GM21717 (cell line): ENCODE measurements around the gene ZNRF3.

Experiments used
- ATAC-seq: cut with Tn5 transposase; IDR thresholded peaks from one replicate; pipeline ENCODE4 v1.9.1; 2021; ENCODE audit warnings: mild to moderate bottlenecking, moderate library complexity; ENCODE audit not compliant: unreplicated experiment

Gene ZNRF3

DNA sequence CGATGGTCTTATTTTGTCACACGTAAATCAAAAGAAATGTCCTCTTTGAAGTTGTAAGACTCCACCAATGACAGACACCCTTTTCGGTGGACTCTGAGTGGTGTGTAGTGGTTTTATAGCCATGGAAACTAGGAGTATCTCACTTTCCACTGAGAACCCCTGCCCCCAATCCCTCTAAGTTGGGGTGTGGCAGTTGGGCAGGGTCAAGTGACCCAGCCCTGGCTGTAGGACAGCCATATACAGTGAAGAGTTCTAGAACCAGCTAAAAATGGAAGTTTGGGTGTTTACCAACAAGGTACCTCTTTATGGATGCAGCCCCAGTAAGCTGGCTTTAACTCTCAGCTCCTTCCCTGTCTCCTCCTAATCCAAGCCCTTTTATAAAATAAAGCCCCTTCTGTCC is 173.1 kb downstream of the ZNRF3 start:
- ATAC-seq = no peak

DNA sequence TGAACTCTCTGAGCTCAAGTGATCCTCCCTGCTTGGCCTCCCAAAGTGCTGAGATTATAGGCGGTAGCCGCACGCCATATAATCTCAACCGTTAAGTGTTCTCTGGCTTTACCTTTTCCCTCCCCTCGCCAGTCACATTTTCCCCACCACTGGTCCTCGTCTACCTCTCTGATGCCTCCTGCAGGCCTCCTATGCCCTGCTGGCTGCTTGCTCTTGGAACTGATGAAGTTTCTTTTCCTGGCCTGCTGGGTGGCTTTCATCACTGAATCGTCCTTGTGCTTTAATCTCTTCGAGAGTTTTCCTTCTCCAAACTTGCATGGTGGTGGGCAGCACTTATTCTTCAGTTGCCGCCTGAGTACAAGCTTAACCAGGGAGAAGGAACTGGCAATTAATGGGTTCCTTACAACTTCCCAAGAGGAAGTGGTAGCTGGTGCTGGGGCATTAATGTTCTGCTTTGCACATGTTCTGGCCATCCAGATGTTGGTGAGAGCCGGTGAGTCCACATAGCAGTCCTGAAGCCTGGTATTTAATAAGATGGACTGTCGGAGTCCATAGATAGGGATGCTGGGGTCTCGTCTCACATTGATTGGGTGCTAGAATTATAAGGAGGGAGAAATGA is 177.0 kb downstream of the ZNRF3 start:
- ATAC-seq = no peak

DNA sequence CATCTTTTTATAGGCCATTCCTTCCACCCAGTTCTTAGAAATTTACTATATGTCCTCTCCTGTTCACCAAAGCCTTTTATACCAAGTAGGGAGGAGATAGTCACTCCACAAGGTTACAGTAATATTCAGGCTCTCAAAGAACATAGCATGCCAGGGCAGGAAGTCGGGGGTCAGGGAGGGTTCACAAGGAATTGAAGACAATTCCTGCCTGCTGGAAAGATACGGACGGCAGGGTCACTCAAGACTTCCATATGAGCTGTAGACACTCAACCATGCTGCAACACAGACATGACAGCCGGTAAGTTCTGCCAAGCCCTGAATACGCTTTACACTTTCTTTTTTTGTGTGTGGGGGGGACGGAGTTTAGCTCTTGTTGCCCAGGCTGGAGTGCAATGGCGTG is 177.6 kb downstream of the ZNRF3 start:
- no peak for ATAC-seq

DNA sequence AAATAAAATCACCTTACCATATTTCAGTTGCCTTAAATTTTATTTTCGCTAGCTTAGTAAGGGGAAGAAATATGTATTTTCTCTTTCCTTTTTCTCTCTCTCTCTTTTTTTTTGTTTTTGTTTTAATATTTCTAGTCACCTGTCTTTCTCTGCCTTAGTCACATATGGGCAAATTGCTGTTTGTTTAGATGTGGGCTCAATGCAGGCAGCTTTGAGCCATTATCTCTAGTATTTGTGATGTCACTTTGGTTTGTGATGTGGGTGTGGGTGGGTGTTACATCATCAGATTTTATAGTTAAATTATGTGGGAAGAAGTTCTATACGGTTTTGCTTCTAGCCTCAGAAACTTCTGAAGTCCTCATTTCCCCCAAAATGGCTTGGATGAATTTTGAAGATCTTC is 178.4 kb downstream of the ZNRF3 start, which contains the start of gene C22orf31:
Gene C22orf31, minus strand, starts transcription at position 59 of the 400 bp plus-strand sequence. Its CDS starts 39 bp downstream, at position 20.
- ATAC-seq = no peak

DNA sequence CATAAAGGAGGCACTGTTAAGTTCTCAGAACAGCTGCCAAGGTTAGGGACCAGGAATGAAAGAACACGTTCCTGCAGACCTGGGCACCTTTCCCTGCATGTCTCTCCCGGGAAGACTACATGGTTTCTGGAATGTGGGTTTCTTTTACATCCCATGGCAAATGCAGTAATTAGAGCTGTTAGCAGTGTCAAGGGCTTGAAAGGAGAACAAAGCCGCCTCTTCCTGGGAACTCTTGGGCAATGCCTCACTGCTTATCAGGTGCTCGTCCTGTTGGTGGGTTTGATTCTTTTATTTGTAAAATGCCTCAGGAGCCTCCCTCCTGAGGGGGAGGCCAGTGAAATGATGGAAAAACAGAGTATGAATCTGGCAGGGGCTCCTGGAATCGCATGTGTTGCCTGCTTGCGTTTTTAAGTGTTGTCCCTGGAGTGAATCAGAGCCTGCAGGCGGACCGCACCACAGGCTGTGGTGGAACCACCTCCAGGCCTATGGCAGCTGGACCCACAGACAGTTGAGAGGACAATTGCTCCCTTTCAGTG is 179.0 kb downstream of the ZNRF3 start:
- no peak for ATAC-seq

DNA sequence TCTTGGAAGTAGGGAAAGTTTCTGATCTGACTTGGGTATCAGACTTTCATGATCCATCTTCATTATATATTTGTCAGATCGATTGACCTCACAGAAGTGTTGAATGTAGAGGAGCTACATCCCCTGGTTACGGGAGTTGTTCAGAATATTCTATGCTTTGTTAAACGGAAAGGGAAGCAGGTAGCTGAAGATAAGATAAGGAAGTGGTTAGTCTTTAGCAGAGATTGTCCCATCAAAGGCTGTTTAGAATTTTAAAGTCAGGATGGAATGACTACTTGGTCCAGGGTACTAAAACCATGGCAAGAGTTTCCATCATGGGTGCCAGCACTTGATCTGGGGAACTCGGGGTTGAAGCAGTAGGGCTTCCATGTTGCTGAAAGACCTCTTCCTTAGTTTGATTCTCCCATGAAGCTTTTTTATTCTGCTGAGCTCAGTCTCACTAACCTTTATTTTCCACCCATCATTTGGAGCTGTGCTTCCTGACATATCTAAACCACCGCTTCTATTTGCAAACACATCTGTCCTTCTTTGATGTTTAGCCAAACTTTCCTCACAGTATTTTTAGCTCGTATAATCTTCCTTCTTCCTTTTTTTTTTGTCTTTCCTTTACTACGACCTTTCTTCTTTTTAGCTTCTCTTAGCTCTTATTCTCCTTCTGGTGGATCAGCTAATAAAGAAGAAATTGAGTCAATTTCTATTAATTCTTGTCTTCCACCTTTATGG is 182.3 kb downstream of the ZNRF3 start:
- no peak for ATAC-seq

DNA sequence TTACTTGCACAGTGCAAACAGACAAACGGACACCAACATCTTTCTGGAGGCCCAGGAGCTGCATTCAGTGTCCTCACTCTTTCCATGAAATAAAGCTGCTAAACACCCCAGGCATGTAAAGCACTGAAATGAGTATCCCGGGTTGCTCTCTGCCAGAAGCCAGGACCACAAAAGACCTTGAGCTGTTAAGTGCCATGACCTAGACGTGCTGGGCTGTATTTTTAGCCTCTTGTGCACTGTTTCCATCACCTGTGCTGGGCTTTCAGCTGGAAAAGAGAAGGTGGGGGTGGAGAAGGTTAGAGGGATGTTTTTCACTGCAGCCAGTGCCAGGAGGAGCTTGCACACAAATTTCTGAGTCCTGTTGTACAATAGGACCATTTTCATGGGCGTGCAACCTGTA is 186.1 kb downstream of the ZNRF3 start:
- no peak for ATAC-seq

DNA sequence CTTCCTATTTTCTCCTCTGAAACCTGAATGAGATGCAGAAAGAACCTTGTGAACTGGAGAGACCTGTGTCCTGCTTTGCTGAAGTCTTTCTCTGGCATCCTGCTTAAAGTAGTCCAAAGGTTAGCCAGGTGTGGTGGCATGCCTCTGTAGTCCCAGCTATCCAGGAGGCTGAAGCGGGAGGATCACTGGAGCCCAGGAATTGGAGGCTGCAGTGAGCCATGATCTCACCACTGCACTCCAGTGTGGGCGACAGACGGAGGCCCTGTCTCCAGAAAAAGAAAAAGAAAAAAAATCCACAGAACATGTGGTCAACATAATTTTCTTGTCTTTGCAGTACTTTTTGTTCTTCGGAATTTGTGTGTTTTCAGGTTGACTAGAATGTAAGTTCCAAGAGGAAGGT is 187.1 kb downstream of the ZNRF3 start:
- ATAC-seq = no peak

DNA sequence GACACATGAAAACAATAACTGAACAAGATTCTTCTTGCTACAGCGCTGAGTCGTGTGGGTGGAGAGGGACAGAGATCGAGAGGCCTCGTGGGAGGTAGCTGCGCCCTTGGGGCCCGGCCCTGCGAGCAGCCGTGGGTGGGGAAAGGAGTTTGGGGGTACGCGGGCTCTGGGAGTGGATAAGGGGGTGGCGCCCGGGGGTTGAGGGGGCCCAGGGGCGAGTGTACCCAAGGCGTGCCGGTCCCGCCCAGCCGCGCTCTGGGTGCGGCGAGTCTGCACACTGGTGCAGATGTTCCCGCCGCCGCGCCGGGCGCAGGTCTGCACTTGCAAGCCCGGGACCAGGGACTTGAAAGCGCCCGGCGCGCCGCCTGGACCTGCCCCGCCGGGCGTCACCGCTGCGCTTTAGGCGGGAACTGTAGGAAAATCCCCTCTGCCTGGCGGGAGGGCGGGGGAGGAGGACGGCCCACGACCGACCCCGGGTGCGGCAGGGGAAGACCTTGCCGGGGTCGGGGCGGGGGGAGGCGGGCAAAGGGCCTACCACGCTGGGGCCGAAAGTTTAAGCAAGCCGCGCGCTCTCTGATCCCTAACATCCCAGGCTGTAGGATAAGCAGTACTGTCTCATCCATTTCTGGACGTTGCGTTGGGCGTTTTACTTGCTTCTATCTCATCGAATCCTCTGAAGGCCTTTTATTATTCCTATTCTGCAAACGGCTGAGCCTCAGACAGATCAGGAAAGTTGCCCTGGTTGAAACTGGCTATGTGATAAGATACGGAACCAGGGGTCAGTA is 188.1 kb downstream of the ZNRF3 start:
- ATAC-seq = no peak

DNA sequence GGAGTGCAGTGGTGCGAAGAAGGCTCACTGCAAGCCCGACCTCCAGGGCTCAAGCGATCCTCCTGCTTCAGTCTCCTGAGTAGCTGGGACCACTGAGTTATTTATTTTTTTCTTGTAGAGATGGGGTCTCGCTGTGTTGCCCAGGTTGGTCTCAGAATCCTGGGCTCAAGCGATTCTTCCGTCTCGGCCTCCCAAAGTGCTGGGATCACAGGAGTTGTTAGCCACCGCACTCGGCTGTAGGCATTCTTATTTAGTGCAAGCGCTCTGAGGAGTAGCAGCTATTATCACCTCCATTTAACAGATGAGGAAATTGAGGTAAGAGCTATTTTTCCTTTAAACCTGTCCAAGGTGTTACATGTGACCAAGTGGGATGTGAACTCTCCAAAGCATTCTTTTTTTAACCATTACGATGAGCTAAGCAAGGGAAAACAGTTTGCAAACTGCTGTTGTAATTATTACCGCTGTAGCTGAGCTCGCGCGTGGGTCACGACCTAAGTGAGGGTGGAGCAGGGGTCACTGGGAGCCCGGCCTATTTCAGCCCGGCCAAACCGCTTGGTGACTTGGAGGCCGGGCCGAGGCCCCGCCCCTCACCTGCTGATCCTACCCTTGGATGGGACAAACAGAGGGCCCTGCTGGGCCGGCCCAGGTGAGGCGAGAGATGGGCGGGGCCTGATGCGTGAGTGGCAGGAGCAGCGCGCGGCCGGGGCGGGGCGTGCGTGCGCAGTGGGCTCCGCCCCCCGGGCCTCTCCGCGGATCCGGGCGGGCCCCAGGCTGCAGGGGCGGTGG is 189.0 kb downstream of the ZNRF3 start:
- peak; percentile 82 for ATAC-seq

DNA sequence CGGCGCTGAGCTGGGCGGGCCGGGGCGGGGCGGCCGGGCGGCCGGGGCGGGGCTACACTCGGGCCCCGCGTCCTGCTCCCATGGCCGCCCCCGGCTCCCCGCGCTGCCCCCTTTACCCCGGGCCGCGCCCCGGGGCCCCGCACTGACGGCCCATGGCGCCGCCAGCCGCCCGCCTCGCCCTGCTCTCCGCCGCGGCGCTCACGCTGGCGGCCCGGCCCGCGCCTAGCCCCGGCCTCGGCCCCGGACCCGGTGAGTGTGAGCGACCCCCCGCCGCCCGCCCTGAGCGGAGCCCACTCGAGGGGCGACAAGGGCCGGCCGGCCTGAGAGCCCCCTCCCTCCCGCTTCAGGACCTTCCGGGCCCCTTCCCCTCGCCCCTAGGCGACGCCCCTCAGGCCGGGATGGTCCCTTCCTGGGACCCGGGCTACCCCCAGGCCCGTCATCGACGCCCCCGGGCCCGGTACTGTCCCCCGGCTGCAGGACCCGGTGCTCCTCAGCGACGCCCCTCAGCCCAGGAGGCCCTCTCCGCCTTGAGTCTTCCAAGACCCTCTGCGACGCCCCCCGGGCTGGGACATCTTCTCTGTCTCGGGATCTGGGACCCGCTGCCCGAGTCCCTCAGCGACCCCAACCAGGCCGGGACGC is 189.7 kb downstream of the ZNRF3 start, which contains the start of gene KREMEN1:
Gene KREMEN1, plus strand, starts transcription at position 57 of the 639 bp plus-strand sequence. Its CDS starts 96 bp downstream, at position 153.
- ATAC-seq = no peak

DNA sequence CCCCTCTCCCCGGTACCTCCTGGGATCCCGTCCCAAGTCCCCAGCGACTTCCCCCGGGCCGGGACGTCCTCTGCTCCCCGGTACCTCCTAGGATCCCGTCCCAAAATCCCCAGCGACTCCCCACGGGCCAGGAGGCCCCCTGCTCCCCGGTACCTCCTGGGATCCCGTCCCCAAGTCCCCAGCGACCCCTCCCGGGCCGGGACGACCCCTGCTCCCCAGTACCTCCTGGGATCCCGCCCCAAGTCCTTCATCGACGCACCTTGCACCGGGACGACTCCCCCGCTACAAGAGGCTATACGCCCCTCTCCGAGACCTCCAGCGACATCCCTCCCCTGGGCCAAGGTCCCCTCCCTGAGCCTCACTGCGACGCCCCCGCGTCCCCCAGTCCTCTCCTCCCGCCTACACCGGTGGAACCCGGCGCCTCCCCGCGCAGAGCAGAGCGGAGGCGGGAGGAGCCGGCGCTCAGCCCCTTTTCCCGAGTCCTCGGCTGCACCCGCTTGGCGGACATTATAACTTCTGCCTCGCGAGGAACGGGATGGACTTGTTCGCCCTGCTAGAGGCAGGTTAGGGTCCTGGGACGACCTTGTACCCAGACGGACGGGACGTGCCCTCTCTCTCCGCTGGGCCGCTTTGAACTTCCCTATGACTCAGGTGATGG is 190.4 kb downstream of the ZNRF3 start:
- no peak for ATAC-seq

DNA sequence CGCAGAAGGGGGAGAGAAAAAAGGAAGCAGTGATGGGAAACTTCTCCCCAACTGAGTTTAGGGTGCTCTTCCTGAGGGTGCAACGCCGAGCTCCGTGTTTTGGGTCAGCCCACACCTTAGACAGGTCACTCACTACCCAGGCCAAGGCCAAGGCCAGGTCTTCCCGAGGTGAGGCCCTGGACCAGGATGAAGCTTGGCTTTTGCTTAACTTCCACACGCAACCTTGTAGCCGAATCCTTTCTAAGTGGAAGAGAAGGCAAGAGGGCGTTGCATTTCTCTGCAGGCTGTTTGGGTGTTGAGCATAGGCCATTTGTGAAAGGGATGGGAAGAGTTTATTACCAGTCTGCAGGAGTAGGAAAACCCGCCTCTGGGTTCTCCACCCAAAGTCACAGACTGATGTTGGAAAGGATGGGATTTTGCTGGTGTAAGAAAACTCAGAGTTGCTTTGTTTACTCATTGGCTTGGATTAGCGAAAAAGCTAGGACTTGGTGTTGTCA is 191.0 kb downstream of the ZNRF3 start:
- no peak for ATAC-seq

DNA sequence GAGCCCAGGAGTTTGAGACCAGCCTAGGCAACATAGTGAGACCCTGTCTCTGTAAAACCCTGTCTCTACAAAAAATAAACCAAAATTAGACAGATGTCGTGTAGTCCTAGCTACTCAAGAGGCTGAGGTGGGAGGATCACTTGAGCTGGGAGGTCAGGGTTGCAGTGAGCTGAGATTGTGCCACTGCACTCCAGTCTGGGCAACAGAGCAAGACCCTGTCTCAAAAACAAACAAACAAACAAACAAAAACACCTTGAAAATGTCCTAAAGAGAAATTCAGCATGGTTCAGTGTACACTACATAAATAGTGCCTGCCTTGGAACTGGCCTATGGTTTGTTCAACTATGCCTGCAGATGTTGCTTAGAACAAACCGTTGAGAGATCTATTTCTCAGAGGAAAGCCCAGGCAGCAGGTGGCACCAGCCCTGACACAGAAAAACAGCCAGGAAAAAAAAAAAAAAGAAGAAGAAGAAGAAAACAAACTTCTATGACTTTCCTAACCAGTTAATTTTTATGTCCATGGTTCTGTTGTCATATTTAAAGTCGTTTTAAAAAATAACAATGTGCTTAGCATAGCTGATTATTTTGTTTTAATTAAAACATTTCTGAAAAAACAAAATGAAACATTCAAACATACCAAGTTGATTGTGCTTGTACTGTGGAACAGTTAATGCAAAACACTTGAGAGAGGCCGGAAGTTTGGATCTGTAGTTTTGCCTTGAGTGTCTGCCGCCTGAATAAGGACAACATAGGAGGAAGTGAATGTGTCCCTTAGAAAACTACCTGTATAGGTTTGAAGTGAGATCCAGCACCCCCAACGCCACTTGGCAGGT is 194.9 kb downstream of the ZNRF3 start:
- ATAC-seq = no peak

DNA sequence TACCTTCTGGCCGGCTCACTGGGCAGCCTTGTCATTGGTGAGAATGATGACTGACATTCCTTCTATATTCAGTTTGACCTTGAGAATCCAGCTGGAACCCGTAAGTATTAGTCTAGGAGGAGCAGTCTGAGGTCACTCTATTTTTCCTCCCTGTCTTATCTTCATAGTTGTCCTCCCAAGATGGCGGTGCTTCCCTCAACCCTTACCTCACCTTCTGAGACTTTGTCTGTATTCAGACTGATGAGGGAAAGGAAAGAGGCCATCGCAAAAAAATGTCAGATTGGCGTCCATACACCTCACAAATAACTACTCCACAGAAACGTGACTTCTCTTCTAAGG is 195.5 kb downstream of the ZNRF3 start:
- no peak for ATAC-seq

DNA sequence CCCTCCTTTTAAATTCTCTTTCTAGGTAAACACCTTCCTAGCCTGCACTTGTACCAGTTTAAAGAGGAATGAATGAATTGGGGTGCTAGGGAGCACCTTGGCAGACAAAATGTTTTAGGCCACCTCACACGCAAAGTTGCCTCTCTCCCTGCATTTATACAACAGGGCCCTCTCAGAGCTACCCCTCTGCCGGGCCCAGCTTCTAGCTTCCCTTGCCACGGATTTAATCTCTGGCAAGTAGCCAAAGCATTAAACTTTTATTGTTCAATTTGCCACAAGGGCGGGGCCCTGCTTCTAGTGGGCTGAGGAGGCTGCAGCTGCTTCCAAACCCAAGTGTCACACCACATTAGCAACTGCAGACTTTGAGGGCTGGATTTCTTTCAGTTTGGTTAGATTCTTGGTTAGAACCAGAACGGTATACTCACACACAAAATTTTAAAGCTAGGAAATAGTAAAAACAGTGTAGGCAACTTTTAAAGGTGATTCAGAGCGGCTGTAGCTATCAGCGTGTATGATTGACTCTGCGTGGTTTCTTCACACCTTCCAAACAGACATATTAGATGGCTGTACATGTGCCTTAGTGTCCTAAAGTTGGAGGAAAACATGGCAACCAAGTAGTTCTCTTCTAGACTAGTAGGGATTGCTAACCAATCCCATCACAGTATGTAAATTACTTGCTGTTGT is 196.0 kb downstream of the ZNRF3 start:
- no peak for ATAC-seq

DNA sequence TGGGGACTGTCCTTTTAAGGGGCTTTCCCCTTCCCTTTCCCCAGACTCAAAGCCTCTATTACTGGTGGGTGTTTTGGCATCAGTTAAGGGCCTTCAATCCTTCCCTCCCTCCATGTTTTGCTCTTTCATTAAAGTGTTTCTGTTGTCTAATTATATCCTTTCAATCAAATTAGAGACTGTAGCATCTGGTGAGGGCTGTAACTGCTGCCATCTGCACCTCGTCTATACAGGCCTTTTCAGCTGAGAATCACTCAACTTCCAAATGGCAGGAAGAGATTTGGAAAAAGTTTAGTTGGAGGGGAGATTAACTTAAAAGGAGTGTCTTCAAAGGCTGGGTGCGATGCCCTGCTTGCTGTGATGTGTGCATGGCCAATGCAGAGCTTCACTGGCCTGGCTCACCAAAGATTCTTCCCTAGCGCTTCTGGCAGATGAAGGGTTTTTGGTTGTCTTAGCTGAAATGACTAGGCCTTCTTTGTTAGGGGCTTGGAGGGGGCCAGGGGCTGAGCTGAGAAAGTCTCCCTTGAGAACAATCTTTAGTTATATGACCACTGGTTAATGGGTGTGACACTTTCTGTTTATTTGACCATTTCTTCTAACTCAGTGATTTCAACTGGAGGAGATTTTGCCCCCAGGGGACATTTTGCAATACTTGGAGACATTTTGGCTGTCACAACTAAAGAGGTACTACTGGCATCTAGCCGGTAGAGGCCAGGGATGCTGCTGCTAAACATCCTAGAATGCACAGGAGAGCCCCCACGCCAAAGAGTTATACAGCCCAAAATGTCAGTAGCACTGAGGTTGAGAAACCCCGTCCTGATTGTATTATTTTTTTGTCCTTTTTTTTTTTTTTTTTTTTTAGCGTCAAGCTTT is 197.0 kb downstream of the ZNRF3 start:
- ATAC-seq = no peak
